K562 (cell line): ENCODE results near the gene RNASET2. TPM values are rescaled to one million over a fixed set of nuclear protein-coding genes. Genes with fewer than 3 reads are reported as not detected.

Experiments
- ATAC-seq: fragments of 200-7000 bp; cut with Tn5 transposase; 3 replicates; pipeline ENCODE4 v1.9.1; 2020; ENCODE audit warnings: moderate library complexity
- BruUV-seq: library from RNA; stranded (reverse); fragments of 400-500 nt; replicated peaks from 2 replicates; lab custom pipeline; 2021; lab: Mats Ljungman, UMichigan
- CTCF ChIA-PET: fragments of 300-600 bp; formaldehyde crosslinking; extraction: SDS; loops from one replicate; lab custom pipeline; 2021; ENCODE audit warnings: low intra/inter-chr PET ratio; lab: Yijun Ruan, JAX
- POLR2A ChIA-PET: fragments of 300-600, 350-650 bp; sonication (Branson Sonifier 250); formaldehyde crosslinking; extraction: SDS; loops from one replicate; lab custom pipeline; 2021; ENCODE audit warnings: antibody characterized with exemption, inconsistent platforms; lab: Yijun Ruan, JAX
- DNase-seq, 4 experiments: peaks; one replicate each; pipeline versions ENCODE4 v3.0.0 to v3.0.0-alpha.2; 2011 to 2018; ENCODE audit warnings: low spot score in 3 of 4, mixed read lengths in 3 of 4; ENCODE audit errors: extremely low read depth in 1 of 4
- FAIRE-seq: peaks from 2 replicates; lab custom pipeline; 2011; peaks lifted over from hg19 to GRCh38; lab: Jason Lieb, UNC
- H2AFZ ChIP-seq: 2 replicates; pipeline ENCODE4 v1.6.0; 2011; ENCODE audit warnings: low read depth, low read length, control low read depth, inconsistent platforms
- H3K27ac ChIP-seq: fragments of 200-600 bp; 3 replicates; pipeline ENCODE4 v1.8.0; 2011; ENCODE audit warnings: low read depth, mild to moderate bottlenecking, control low read depth, inconsistent platforms, low read length, moderate library complexity, mixed read lengths; ENCODE audit errors: extremely low read depth
- H3K27me3 ChIP-seq, 2 experiments: fragments of 300-600 bp in 1 of 2; 2 replicates in 1 of 2; 3 replicates in 1 of 2; pipeline versions ENCODE4 v1.6.0 to v1.8.0; 2011; ENCODE audit warnings: inconsistent platforms in 2 of 2, low read length in 2 of 2, mild to moderate bottlenecking in 1 of 2, mixed read lengths in 1 of 2, moderate library complexity in 1 of 2; ENCODE audit not compliant: control insufficient read depth in 2 of 2, insufficient read depth in 2 of 2
- H3K36me3 ChIP-seq: fragments of 300-600 bp; 3 replicates; pipeline ENCODE4 v1.8.0; 2011; ENCODE audit warnings: mild to moderate bottlenecking, low read length, inconsistent platforms; ENCODE audit not compliant: control insufficient read depth, insufficient read depth
- H3K4me1 ChIP-seq, 2 experiments: fragments of 200-600 bp in 1 of 2; replicated peaks in 1 of 2; 2 replicates in 1 of 2; 3 replicates in 1 of 2; pipeline versions ENCODE4 v1.5.1 to v1.8.0; 2011; ENCODE audit warnings: inconsistent platforms in 2 of 2, low read length in 2 of 2, mild to moderate bottlenecking in 1 of 2, mixed read lengths in 1 of 2, moderate library complexity in 1 of 2; ENCODE audit not compliant: control insufficient read depth in 2 of 2, insufficient read depth in 2 of 2
- H3K4me2 ChIP-seq: 2 replicates; pipeline ENCODE4 v1.6.1; 2011; ENCODE audit warnings: low read length, control low read depth, inconsistent platforms, mixed read lengths; ENCODE audit not compliant: insufficient read depth
- H3K4me3 ChIP-seq: fragments of 200-600 bp; sonication (generic), shearing (Covaris generic); 2 replicates; pipeline ENCODE4 v1.5.1; 2016; ENCODE audit warnings: control low read depth, inconsistent platforms
- H3K79me2 ChIP-seq: fragments of 200-600 bp; 3 replicates; pipeline ENCODE4 v1.8.0; 2011; ENCODE audit warnings: low read length, inconsistent platforms; ENCODE audit not compliant: control insufficient read depth, insufficient read depth
- H3K9ac ChIP-seq, 2 experiments: 2 replicates each; pipeline versions ENCODE4 v1.6.0 to v1.6.1; 2011; ENCODE audit warnings: low read depth in 2 of 2, low read length in 2 of 2, control low read depth in 1 of 2, inconsistent platforms in 1 of 2, mild to moderate bottlenecking in 1 of 2, mixed read lengths in 1 of 2; ENCODE audit not compliant: insufficient read depth in 1 of 2
- H3K9me1 ChIP-seq: one replicate; pipeline ENCODE4 v1.6.0; 2011; ENCODE audit warnings: inconsistent platforms, mild to moderate bottlenecking, low read length, moderate library complexity; ENCODE audit not compliant: control insufficient read depth, insufficient read depth
- H3K9me3 ChIP-seq: replicated peaks from 2 replicates; pipeline ENCODE4 v1.5.1; 2011; ENCODE audit warnings: low read depth, low read length, inconsistent platforms; ENCODE audit not compliant: control insufficient read depth, insufficient read depth
- H4K20me1 ChIP-seq: replicated peaks from 2 replicates; pipeline ENCODE4 v1.6.1; 2011; ENCODE audit warnings: low read length, inconsistent platforms, mixed read lengths; ENCODE audit not compliant: control insufficient read depth, insufficient read depth
- CCNT2 ChIP-seq: IDR thresholded peaks from 2 replicates; pipeline ENCODE4 v1.6.1; 2011; ENCODE audit warnings: borderline replicate concordance, low read depth, mild to moderate bottlenecking, moderate library complexity, mixed read lengths, low read length; ENCODE audit not compliant: insufficient read length; ENCODE audit errors: extremely low read depth
- CHD1 ChIP-seq: fragments of 200-600 bp; sonication (generic); IDR thresholded peaks from one replicate; pipeline ENCODE4 v1.6.1; 2012; ENCODE audit warnings: mild to moderate bottlenecking, moderate library complexity, low read length, inconsistent platforms
- CSDE1 ChIP-seq, 2 experiments: fragments of 450-650 bp; IDR thresholded peaks; 2 replicates each; pipeline ENCODE4 v1.6.1; 2016; ENCODE audit warnings: mild to moderate bottlenecking in 1 of 2
- CXXC5 ChIP-seq: fragments of 250-450 bp; sonication (Bioruptor Pico); IDR thresholded peaks from 2 replicates; pipeline ENCODE4 v1.8.0; 2022; ENCODE audit warnings: inconsistent platforms, mild to moderate bottlenecking, moderate library complexity
- FOXA3 ChIP-seq, 2 experiments: fragments of 450-650 bp in 1 of 2; sonication (generic) in 1 of 2; formaldehyde crosslinking; IDR thresholded peaks in 1 of 2; conservative IDR thresholded peaks in 1 of 2; 2 replicates each; pipeline versions ENCODE4 v1.4.0 to v1.8.0; 2020 to 2022; ENCODE audit warnings: mild to moderate bottlenecking in 2 of 2, missing genetic modification reagents in 1 of 2
- GMEB1 ChIP-seq: fragments of 250-450 bp; sonication (Bioruptor Pico); IDR thresholded peaks from 2 replicates; pipeline ENCODE4 v1.4.0; 2020; ENCODE audit warnings: mild to moderate bottlenecking
- MTA2 ChIP-seq: fragments of 450-650 bp; IDR thresholded peaks from 2 replicates; pipeline ENCODE4 v1.6.1; 2016; ENCODE audit warnings: low read depth
- NR2C1 ChIP-seq, 2 experiments: fragments of 450-650 bp; IDR thresholded peaks; 2 replicates each; pipeline ENCODE4 v1.6.1; 2017; ENCODE audit warnings: mild to moderate bottlenecking in 2 of 2, antibody characterized with exemption in 1 of 2, inconsistent platforms in 1 of 2, missing compliant biosample characterization in 1 of 2, missing genetic modification characterization in 1 of 2
- PBX2 ChIP-seq, 2 experiments: IDR thresholded peaks in 1 of 2; conservative IDR thresholded peaks in 1 of 2; 2 replicates each; pipeline ENCODE4 v1.6.1; 2016; ENCODE audit warnings: low read depth in 2 of 2, mild to moderate bottlenecking in 1 of 2, missing compliant biosample characterization in 1 of 2, missing genetic modification characterization in 1 of 2, moderate library complexity in 1 of 2
- SIRT6 ChIP-seq: IDR thresholded peaks from one replicate; pipeline ENCODE4 v1.6.1; 2012; ENCODE audit warnings: low read depth, mild to moderate bottlenecking, control low read depth, inconsistent platforms, low read length, moderate library complexity
- STAT5A ChIP-seq: IDR thresholded peaks from 2 replicates; pipeline ENCODE4 v1.6.1; 2012; ENCODE audit warnings: low read length, inconsistent platforms, borderline replicate concordance
- TAL1 ChIP-seq: fragments of 450-650 bp; IDR thresholded peaks from 2 replicates; pipeline ENCODE4 v1.6.1; 2016; ENCODE audit warnings: mild to moderate bottlenecking
- TCF7L2 ChIP-seq: fragments of 150-350 bp; IDR thresholded peaks from 2 replicates; pipeline ENCODE4 v1.6.1; 2016; ENCODE audit warnings: low read depth, mild to moderate bottlenecking, low read length, moderate library complexity
- XRCC4 ChIP-seq: IDR thresholded peaks from one replicate; pipeline ENCODE4 v1.6.1; 2011; ENCODE audit not compliant: insufficient read depth, insufficient read length; ENCODE audit errors: extremely low read depth
- ZC3H8 ChIP-seq: fragments of 450-650 bp; IDR thresholded peaks from 2 replicates; pipeline ENCODE4 v1.6.1; 2017
- ZNF143 ChIP-seq: sonication (generic); formaldehyde crosslinking; IDR thresholded peaks from 2 replicates; pipeline ENCODE4 v1.9.0; 2022; ENCODE audit warnings: mild to moderate bottlenecking, missing genetic modification reagents
- WGBS: fragments of 100-300 bp; shearing (Covaris generic); methylation state at CpG from one replicate; pipeline ENCODE4 v1.1.6; 2016; ENCODE audit warnings: low coverage, mixed read lengths; ENCODE audit not compliant: insufficient coverage; ENCODE audit errors: missing lambda C conversion rate; 5-methylcytosine and 5-hydroxymethylcytosine counted together
- in situ Hi-C: fragments of 300-500 bp; cut with MboI; formaldehyde crosslinking; loops from 4 replicates; pipeline ENCODE4 v1.15.0; 2018; ENCODE audit warnings: inconsistent platforms, mixed read lengths
- intact Hi-C: fragments of 100-400 bp; cut with micrococcal nuclease; formaldehyde crosslinking; loops from 2 replicates; pipeline ENCODE4 v1.14.2; 2022
- polyA plus RNA-seq, 8 experiments: library from polyadenylated mRNA; depleted of rRNA in 4 of 8; stranded (reverse) in 5 of 8; unstranded in 3 of 8; fragments of >200 nt; fragmentation: Nextera tagmentation in 2 of 8; fragmentation: Illumina TruSeq in 1 of 8; extraction: Ambion mirVana in 2 of 8; extraction: Trizol in 1 of 8; gene quantifications; 2 replicates each; pipeline versions ENCODE4 v1.2.1 to v1.2.3, GENCODE V29; 2011 to 2014; ENCODE audit warnings: inconsistent platforms in 1 of 8, missing spikeins in 1 of 8
- total RNA-seq, 7 experiments: library from RNA; depleted of rRNA in 6 of 7; stranded (reverse); fragments of >200 nt in 6 of 7; fragmentation: Illumina TruSeq in 2 of 7; extraction: Trizol in 2 of 7; gene quantifications; 2 replicates each; pipeline versions ENCODE4 v1.2.1 to v1.2.3, GENCODE V29; 2011 to 2021; ENCODE audit warnings: low replicate concordance in 1 of 7

The RNASET2 gene
- total and polyA plus RNA-seq, 9 of the 15 experiments (the other 6 are each of a cell fraction or from before 2014, with no cell fraction given): 7.4 to 141 (median 91.3) TPM

GRCh38 chr6:166942393-166943168 is 13.8 kb downstream of the RNASET2 start:
- Histone ChIP-seq H3K27me3 (no peaks in the 10 kb centered on the region), H2AFZ (no peak overlapping the region), H4K20me1 (peaks cover 5% of the 10 kb centered on the region; the same call in 1 of the 2 replicates), H3K9me1 (no peaks in the 10 kb centered on the region), H3K36me3 (peaks cover 42% of the 10 kb centered on the region; the same call in 2 of the 3 replicates), H3K9ac (no peak overlapping the region; a peak in 1 of 4 replicates), H3K9me3 (no peaks in the 10 kb centered on the region; the same call in 1 of the 2 replicates), H3K4me1 (peaks cover 8 to 32% of the 10 kb centered on the region in 2 experiments), H3K27ac (peak overlapping the region; percentile 54; the same call in 1 of the 3 replicates), H3K4me2 (no peak overlapping the region), H3K79me2 (no peaks in the 10 kb centered on the region), H3K4me3 (no peak overlapping the region)
- peak; percentile 93 for FAIRE-seq
- peak; percentile 95 for ATAC-seq
- ChIA-PET POLR2A (interaction anchor here (0.8 to 1.4 kb wide), 5 partner anchors 9 to 14 kb away, joined by 3 read pairs; partner anchors contain the start of gene RNASET2), CTCF (interaction anchor here (0.5 kb wide), 1 partner anchor 15 kb away, joined by 3 read pairs; no protein-coding TSS in a partner anchor)
- intact Hi-C loops (no loop called here), in situ Hi-C loops (no loop called here)
- peak; percentile 74 to 90 (median 82) for DNase-seq
- no TSS peak for BruUV-seq
- 3% methylated on average over 14 of the region's 14 CpGs for WGBS
- no peak for TF ChIP-seq CSDE1 (IDR thresholded peaks at IDR 0.05)
- TF ChIP-seq STAT5A: peak; percentile 83
- TF ChIP-seq SIRT6: no peak
- peak; percentile 57 for TF ChIP-seq CCNT2
- no peak for TF ChIP-seq FOXA3 (CRISPR knock-in tag; conservative IDR thresholded peaks at IDR 0.05 in 1 of 2, IDR thresholded peaks at IDR 0.05 in 1 of 2)
- TF ChIP-seq NR2C1 (IDR thresholded peaks at IDR 0.05): no peak
- TF ChIP-seq NR2C1 (tag; IDR thresholded peaks at IDR 0.05): peak; percentile 23; the same call in 1 of the 2 replicates
- no peak for TF ChIP-seq ZC3H8
- peak; percentile 90 for TF ChIP-seq TAL1
- TF ChIP-seq XRCC4: no peak
- peak; percentile 89 for TF ChIP-seq MTA2
- no peak for TF ChIP-seq TCF7L2
- TF ChIP-seq GMEB1: no peak
- TF ChIP-seq CHD1: no peak
- no peak for TF ChIP-seq ZNF143
- TF ChIP-seq CXXC5 (CRISPR knock-in tag): peak; percentile 83
- TF ChIP-seq PBX2 (CRISPR knock-in tag; IDR thresholded peaks at IDR 0.05; ENCODE audit: low read depth): peak; percentile 45; the same call in 1 of the 2 replicates
- TF ChIP-seq PBX2 (tag; conservative IDR thresholded peaks at IDR 0.05; ENCODE audit: low read depth): peak; percentile 96
